Measurements from ENCODE around the gene ARMC9.
"Not testable (repeated sequence)": the region's sequence is repeated elsewhere in the genome, so short reads cannot be mapped to it uniquely, and the experiment has no call there.

The ARMC9 gene

DNA sequence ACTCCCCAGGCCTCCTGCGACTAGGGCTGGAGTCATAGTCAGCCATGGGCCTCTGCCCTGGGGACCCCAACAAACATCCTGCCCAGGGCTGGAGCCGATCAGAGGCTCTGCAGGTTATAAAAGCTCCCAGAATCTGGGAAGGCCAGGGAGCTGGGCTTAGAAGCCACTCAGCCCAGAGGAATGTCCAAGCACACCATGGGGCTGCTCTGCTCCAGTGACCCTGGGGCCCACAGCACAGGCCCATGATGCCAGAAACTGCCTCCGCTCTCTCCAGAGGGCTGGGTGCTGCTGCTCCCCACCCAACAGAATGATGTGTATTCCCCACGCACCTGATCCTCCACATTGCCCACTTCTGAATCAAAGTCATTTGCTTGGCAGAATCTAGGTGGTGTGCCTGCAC, 88.5 kb downstream of the ARMC9 start:
- DNase-seq (ENCODE audit: low read depth in 3 of 3, low spot score in 1 of 3), result no peak

- DNase-seq (ENCODE audit: low read depth in 3 of 3, low spot score in 1 of 3), result no peak
These were observed 89.3 kb downstream of the ARMC9 start for GRCh38 chr2:231287696-231288095.

GRCh38 chr2:231288590-231288989, 90.2 kb downstream of the ARMC9 start:
- no peak for DNase-seq (ENCODE audit: low read depth in 3 of 3, low spot score in 1 of 3)

DNA sequence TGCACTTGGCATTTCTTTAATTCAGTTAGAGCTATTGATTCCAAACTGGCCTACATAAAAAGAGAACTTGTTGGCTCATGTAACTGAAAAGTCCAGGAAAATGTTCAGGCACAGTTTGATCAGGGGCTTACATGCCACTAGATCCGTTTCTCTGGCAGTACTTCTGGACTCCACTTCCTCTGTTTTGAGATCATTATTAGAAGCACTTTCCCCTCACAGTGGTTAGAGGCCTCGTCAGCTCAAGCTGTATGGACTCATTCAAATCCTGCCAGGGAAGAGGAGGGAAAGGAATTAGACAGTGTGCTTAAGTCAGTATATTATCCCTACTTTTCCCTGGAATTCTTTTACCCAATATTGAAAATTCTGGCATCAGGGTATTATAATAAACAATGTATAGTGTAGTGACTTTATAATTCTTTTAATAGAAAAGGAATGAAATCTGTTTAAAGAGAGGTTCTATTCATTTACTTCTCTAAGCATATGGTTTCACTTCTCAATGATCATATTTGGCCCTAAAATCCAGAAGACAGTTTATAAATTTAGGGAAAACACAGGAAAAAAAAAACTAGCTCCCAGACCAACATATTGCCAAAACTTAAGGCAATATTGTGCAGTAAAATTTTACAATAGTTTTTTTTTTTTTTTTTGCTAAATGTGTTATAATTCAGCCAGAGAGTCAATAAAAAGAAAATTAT, 92.0 kb downstream of the ARMC9 start:
- no peak for DNase-seq (ENCODE audit: low read depth in 3 of 3, low spot score in 1 of 3)

DNA sequence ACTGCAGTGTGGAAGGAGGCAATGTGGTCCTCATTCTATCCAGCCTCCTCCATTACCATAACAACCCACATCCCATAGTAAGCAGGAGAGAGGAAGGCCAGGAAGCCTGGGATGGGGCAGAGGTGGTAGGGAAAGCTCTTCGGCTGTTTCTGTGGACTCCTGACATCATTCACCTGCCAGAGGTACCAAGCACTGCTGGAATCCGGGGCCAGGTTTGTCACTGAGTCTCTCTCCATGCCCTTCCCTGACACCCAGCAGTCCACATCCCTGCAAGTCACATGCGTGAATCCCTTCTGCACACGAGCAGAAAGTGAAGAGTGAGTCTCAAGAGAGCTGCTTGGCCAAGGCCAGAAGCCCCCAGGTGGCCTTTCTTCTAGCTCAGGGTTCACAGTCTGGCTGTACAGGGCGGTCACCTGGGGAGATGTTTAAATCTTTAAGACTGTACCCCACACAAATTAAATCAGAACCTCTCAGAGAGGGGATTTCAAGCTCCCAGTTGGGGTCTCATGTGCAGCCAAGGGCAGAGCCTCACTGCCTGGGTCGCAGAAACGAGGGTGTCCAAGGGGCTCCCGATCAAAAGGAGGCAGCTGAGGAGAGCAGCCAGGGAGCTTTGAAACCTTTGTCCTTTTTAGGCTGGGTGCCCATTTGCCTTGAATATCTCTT, 94.2 kb downstream of the ARMC9 start:
- no peak for DNase-seq (ENCODE audit: low read depth in 3 of 3, low spot score in 1 of 3)

- DNase-seq (ENCODE audit: low read depth in 3 of 3, low spot score in 1 of 3), result no peak
These were observed 94.7 kb downstream of the ARMC9 start for GRCh38 chr2:231293163-231293562.

GRCh38 chr2:231294116-231294515, 95.7 kb downstream of the ARMC9 start:
- no peak for DNase-seq (ENCODE audit: low read depth in 3 of 3, low spot score in 1 of 3)

GRCh38 chr2:231294571-231295362, 96.3 kb downstream of the ARMC9 start:
- DNase-seq (ENCODE audit: low read depth in 3 of 3, low spot score in 1 of 3), result no peak

GRCh38 chr2:231295363-231295655, 96.9 kb downstream of the ARMC9 start:
- no peak for DNase-seq (ENCODE audit: low read depth in 3 of 3, low spot score in 1 of 3)

DNA sequence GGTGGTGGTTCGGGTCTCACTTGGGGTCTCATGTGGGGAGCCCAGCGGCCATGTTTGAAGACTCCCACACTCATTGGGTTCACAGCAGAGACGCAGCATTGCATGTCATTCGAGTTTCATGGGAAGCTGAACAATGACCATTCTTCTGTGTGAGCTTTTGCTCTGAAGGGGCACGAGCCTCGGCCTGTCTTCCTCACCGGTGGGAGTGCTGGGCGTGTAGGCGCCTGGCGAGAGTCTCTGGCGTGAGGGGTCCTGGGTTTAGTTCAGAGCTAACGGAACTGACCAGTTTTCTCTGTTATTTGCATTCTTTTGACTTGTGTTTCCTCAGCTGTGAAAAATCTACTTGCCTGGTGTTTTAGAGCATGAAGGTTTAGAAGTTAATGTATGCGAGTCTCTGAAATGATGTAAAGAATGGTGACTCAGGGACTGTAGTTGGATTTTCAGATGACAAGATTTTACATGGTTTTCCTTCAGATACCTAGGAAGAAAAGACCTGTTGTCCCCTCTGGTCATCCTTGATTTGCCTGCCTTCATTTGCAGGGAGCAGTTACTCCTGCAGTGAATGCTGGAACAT, 98.1 kb downstream of the ARMC9 start:
- no peak for DNase-seq (ENCODE audit: low read depth in 3 of 3, low spot score in 1 of 3)

GRCh38 chr2:231297108-231297908, 98.9 kb downstream of the ARMC9 start:
- no peak for DNase-seq (ENCODE audit: low read depth in 3 of 3, low spot score in 1 of 3)

DNA sequence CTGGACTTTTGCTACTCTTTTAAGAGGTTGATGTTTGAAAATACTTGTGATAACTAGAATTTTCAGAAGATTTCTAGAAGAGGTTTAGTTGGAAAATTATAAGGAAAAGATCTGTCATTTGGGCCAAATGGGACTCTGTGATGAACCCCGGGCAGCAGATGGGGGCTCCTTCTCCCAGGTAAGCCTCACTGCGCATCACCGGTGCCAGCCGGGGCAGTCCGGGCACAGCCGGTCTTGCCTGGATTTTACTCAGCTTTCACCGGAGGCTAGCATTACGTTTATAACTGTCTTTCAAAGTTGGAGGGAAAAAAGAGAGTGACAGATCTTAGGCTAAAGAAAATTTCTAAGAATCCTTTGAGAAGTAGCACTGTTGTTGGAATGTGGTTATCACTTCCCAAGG, 99.7 kb downstream of the ARMC9 start:
- DNase-seq (ENCODE audit: low read depth in 3 of 3, low spot score in 1 of 3), result no peak

- no peak for DNase-seq (ENCODE audit: low read depth in 3 of 3, low spot score in 1 of 3)
These were observed 100.8 kb downstream of the ARMC9 start for GRCh38 chr2:231299267-231299666.

- no peak for DNase-seq (ENCODE audit: low read depth in 3 of 3, low spot score in 1 of 3)
These were observed 101.7 kb downstream of the ARMC9 start for GRCh38 chr2:231300020-231300721.

- DNase-seq (ENCODE audit: low read depth in 3 of 3, low spot score in 1 of 3), result no peak
These were observed 102.3 kb downstream of the ARMC9 start for GRCh38 chr2:231300722-231301076.

GRCh38 chr2:231304259-231304658, 105.8 kb downstream of the ARMC9 start:
- not testable (repeated sequence) for DNase-seq (ENCODE audit: low read depth in 3 of 3, low spot score in 1 of 3)

DNA sequence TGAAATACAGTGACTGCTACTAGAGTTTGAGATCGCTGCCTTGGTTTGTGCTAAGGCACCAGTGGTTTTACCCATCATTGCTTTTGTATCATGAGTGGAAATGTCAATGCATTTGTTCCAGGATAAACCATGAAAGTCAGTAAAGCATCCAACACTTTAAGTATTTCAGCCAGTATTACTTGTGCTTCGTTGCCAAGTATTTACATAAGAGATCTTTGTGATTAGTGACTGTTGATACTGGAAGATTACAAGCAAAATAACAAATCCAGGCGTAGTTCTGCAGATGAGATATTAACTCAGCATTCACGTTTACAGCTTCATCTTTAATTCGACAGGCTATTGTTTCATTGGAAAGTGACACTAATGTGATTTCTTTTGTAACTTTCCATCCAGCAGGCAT, 106.8 kb downstream of the ARMC9 start:
- DNase-seq (ENCODE audit: low read depth in 3 of 3, low spot score in 1 of 3), result no peak

- DNase-seq (ENCODE audit: low read depth in 3 of 3, low spot score in 1 of 3), result no peak
These were observed 108.5 kb downstream of the ARMC9 start for GRCh38 chr2:231306791-231307393.

DNA sequence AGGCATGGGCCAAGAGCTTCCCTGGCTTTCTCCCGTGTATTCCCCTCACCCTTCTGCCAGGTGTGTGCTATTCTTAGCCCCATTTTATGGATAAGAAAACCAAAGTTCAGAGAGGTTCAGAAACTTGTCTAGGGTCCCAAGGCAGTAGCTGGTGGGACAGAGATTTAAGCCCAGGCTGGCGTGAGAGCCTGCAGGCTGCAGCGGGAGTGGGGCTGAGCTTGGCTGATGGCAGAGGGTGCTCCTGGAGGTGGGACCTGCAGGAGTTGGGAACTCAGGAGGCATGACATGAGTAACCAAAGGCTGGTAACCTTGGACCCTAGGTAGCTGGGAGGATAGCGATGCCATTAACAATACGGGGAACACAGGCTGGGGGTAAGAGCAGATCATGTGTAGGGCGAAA, 109.8 kb downstream of the ARMC9 start:
- DNase-seq (ENCODE audit: low read depth in 3 of 3, low spot score in 1 of 3), result no peak

Measured in stimulated activated CD4-positive, alpha-beta T cell treated with anti-CD3 and anti-CD28 coated beads, TNF-alpha, amount 100 ng/mL, for 1 hour (primary cell).